HCT116 (cell line): ENCODE data around the gene PRKG1. TPM values are rescaled to one million over a fixed set of nuclear protein-coding genes. Genes with fewer than 3 reads are reported as not detected.

ENCODE experiments used
- ATAC-seq: fragments of 200-7000 bp; cut with Tn5 transposase; 2 replicates; pipeline ENCODE4 v1.9.1; 2020; ENCODE audit warnings: mild to moderate bottlenecking, moderate library complexity
- BruUV-seq: library from RNA; stranded (reverse); fragments of 400-500 nt; replicated peaks from 2 replicates; lab custom pipeline; 2021; lab: Mats Ljungman, UMichigan
- CTCF ChIA-PET: fragments of 300-600 bp; sonication (Branson Sonifier 250); formaldehyde crosslinking; loops from one replicate; lab custom pipeline; 2021; ENCODE audit warnings: antibody characterized with exemption; lab: Charles Lee
- POLR2A ChIA-PET: fragments of 300-600, 350-600 bp; sonication (Branson Sonifier 250); formaldehyde crosslinking; loops from one replicate; lab custom pipeline; 2021; ENCODE audit warnings: antibody characterized with exemption; lab: Charles Lee
- RAD21 ChIA-PET, 2 experiments: fragments of 300-600 bp; sonication (Branson Sonifier 250); formaldehyde crosslinking; loops; one replicate each; lab custom pipeline; 2023; ENCODE audit warnings: low total read pairs in 2 of 2; ENCODE audit not compliant: uncharacterized antibody in 2 of 2, unreplicated experiment in 2 of 2, low non-redundant PET in 1 of 2; lab: Charles Lee
- DNase-seq: peaks from one replicate; pipeline ENCODE4 v3.0.0-alpha.2; 2010; ENCODE audit warnings: low read depth, low spot score
- H2AFZ ChIP-seq: fragments of 200-600 bp; shearing (Covaris generic), sonication (generic); 2 replicates; pipeline ENCODE4 v1.6.1; 2017; ENCODE audit warnings: low read depth, mixed run types, mixed read lengths, antibody characterized with exemption, low read length; ENCODE audit not compliant: poor library complexity, severe bottlenecking
- H3K27ac ChIP-seq: 2 replicates; pipeline ENCODE4 v1.5.1; 2012; ENCODE audit warnings: low read depth, low read length
- H3K27me3 ChIP-seq: fragments of 200-600 bp; sonication (generic); 2 replicates; pipeline ENCODE4 v1.6.1; 2016; ENCODE audit warnings: mixed run types, low read length, mixed read lengths; ENCODE audit not compliant: insufficient read depth
- H3K36me3 ChIP-seq, 2 experiments: fragments of 200-500 bp in 1 of 2; fragments of 200-600 bp in 1 of 2; sonication (Bioruptor generic) in 1 of 2; sonication (generic) in 1 of 2; 2 replicates each; pipeline versions ENCODE4 v1.5.1 to v1.6.1; 2014 to 2016; ENCODE audit warnings: low read length in 2 of 2, inconsistent platforms in 1 of 2, mixed read lengths in 1 of 2, mixed run types in 1 of 2; ENCODE audit not compliant: insufficient read depth in 2 of 2, control insufficient read depth in 1 of 2
- H3K4me1 ChIP-seq, 2 experiments: fragments of 200-600 bp in 1 of 2; sonication (generic) in 1 of 2; 2 replicates each; pipeline versions ENCODE4 v1.5.1 to v1.6.1; 2012 to 2017; ENCODE audit warnings: low read length in 2 of 2, inconsistent platforms in 1 of 2, mild to moderate bottlenecking in 1 of 2, mixed read lengths in 1 of 2, mixed run types in 1 of 2, moderate library complexity in 1 of 2; ENCODE audit not compliant: insufficient read depth in 2 of 2, control insufficient read depth in 1 of 2
- H3K4me2 ChIP-seq: fragments of 200-600 bp; sonication (generic); 2 replicates; pipeline ENCODE4 v1.6.1; 2017; ENCODE audit warnings: mixed run types, low read length, mixed read lengths
- H3K4me3 ChIP-seq, 2 experiments: fragments of 200-600 bp in 1 of 2; sonication (generic) in 1 of 2; replicated peaks in 1 of 2; 2 replicates each; pipeline ENCODE4 v1.5.1; 2011 to 2016; ENCODE audit warnings: low read length in 2 of 2, control low read depth in 1 of 2, low read depth in 1 of 2, mild to moderate bottlenecking in 1 of 2, mixed read lengths in 1 of 2, mixed run types in 1 of 2
- H3K79me2 ChIP-seq: fragments of 200-600 bp; sonication (generic); 2 replicates; pipeline ENCODE4 v1.6.1; 2017; ENCODE audit warnings: mild to moderate bottlenecking, mixed run types, low read length, moderate library complexity, mixed read lengths; ENCODE audit not compliant: insufficient read depth
- H3K9ac ChIP-seq: fragments of 200-600 bp; sonication (generic); 2 replicates; pipeline ENCODE4 v1.6.1; 2016; ENCODE audit warnings: low read length, mixed read lengths
- H3K9me2 ChIP-seq: fragments of 200-600 bp; sonication (generic), shearing (Covaris generic); 2 replicates; pipeline ENCODE4 v1.6.1; 2017; ENCODE audit warnings: mixed run types, mild to moderate bottlenecking, moderate library complexity; ENCODE audit not compliant: insufficient read depth
- H3K9me3 ChIP-seq, 2 experiments: fragments of 200-500 bp in 1 of 2; fragments of 200-600 bp in 1 of 2; sonication (Bioruptor generic) in 1 of 2; sonication (generic) in 1 of 2; 2 replicates each; pipeline ENCODE4 v1.6.1; 2014 to 2017; ENCODE audit warnings: low read length in 2 of 2, mixed read lengths in 2 of 2, inconsistent platforms in 1 of 2, low read depth in 1 of 2, mild to moderate bottlenecking in 1 of 2, mixed run types in 1 of 2, moderate library complexity in 1 of 2; ENCODE audit not compliant: control insufficient read depth in 1 of 2, insufficient read depth in 1 of 2
- H4K20me1 ChIP-seq: fragments of 200-600 bp; sonication (generic), shearing (Covaris generic); 2 replicates; pipeline ENCODE4 v1.6.1; 2017; ENCODE audit warnings: mixed run types, mild to moderate bottlenecking, moderate library complexity; ENCODE audit not compliant: insufficient read depth
- ELF1 ChIP-seq: IDR thresholded peaks from 2 replicates; pipeline ENCODE4 v1.6.1; 2012; ENCODE audit warnings: low read depth, borderline replicate concordance
- EZH2phosphoT487 ChIP-seq: fragments of 200-600 bp; IDR thresholded peaks from 2 replicates; pipeline ENCODE4 v1.6.1; 2018; ENCODE audit warnings: antibody characterized with exemption, borderline replicate concordance
- JUND ChIP-seq: IDR thresholded peaks from 2 replicates; pipeline ENCODE4 v1.6.1; 2012
- SP1 ChIP-seq: IDR thresholded peaks from 2 replicates; pipeline ENCODE4 v1.6.1; 2012; ENCODE audit warnings: low read depth
- YY1 ChIP-seq: IDR thresholded peaks from 2 replicates; pipeline ENCODE4 v1.6.1; 2011; ENCODE audit warnings: low read length, low read depth, moderate library complexity, mild to moderate bottlenecking; ENCODE audit not compliant: insufficient replicate concordance; ENCODE audit errors: extremely low read depth
- intact Hi-C: fragments of 100-400 bp; cut with micrococcal nuclease; formaldehyde crosslinking; loops from 2 replicates; pipeline ENCODE4 v1.10.0; 2022
- total RNA-seq: library from RNA; stranded (reverse); gene quantifications from one replicate; pipeline ENCODE4 v1.2.1, GENCODE V29; 2021; ENCODE audit not compliant: unreplicated experiment
- TF ChIP-seq, protein P1 (sequence below), 3 experiments: fragments of 200-600 bp in 1 of 3; sonication (generic) in 1 of 3; IDR thresholded peaks in 2 of 3; conservative IDR thresholded peaks in 1 of 3; 2 replicates each; pipeline ENCODE4 v1.5.1; 2012 to 2017; ENCODE audit warnings: low read depth in 2 of 3, low read length in 2 of 3, antibody characterized with exemption in 1 of 3, borderline replicate concordance in 1 of 3, control low read depth in 1 of 3, mild to moderate bottlenecking in 1 of 3, mixed read lengths in 1 of 3, mixed run types in 1 of 3, moderate library complexity in 1 of 3; ENCODE audit not compliant: insufficient read depth in 1 of 3
- TF ChIP-seq, protein P2 (sequence below): IDR thresholded peaks from 2 replicates; pipeline ENCODE4 v1.6.1; 2011; ENCODE audit warnings: mild to moderate bottlenecking, low read length, moderate library complexity; ENCODE audit not compliant: insufficient replicate concordance; ENCODE audit errors: extremely low read depth

Gene PRKG1
- total RNA-seq, 1 experiment from 2014 or later = 1.4 TPM

DNA sequence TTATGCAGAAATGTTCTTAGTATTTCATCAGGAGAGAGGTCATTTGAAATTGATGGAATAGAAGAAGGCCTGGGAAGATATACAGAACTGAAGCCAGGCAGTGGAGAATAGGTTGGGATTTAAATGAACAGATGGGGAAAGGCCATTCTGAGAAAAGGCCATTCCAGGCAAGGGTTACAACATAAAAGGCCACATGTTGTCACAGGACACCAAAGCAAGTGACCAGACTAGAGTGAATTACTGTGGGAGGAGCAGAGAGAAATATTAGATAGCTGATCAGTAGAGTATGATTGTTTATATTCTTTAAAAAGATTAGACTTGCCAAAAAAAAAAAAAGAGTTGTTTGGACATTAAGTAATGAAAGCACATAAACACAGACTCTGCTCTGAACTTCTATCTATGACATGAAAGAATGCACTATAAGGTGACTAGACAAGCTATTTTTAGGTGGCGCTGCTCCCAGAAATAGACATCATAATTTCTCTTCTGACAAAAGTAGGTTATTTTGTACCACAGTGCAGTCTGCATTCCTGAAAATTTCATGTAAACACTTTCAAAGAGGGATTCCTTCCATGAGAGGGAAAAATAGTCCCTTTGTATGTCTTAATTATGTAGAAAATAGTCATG is 1184.6 kb downstream of the PRKG1 start:
- DNase-seq (no peak), ATAC-seq (no peak)
- H3K4me2 ChIP-seq = no peak overlapping the region
- peaks cover 0 to 17% of the 10 kb centered on the region in 2 experiments; a peak in 3 of 4 replicates for H3K4me1 ChIP-seq
- ChIA-PET CTCF (interaction anchor here (1.4 kb wide), 1 partner anchor 18 kb away, joined by 3 read pairs; no protein-coding TSS in a partner anchor), RAD21 (no interaction called here), POLR2A (no interaction called here)
- TF ChIP-seq ELF1 (no peak), SP1 (no peak), EZH2phosphoT487 (no peak), JUND (no peak), YY1 (no peak)
- TF ChIP-seq, protein P1, sequence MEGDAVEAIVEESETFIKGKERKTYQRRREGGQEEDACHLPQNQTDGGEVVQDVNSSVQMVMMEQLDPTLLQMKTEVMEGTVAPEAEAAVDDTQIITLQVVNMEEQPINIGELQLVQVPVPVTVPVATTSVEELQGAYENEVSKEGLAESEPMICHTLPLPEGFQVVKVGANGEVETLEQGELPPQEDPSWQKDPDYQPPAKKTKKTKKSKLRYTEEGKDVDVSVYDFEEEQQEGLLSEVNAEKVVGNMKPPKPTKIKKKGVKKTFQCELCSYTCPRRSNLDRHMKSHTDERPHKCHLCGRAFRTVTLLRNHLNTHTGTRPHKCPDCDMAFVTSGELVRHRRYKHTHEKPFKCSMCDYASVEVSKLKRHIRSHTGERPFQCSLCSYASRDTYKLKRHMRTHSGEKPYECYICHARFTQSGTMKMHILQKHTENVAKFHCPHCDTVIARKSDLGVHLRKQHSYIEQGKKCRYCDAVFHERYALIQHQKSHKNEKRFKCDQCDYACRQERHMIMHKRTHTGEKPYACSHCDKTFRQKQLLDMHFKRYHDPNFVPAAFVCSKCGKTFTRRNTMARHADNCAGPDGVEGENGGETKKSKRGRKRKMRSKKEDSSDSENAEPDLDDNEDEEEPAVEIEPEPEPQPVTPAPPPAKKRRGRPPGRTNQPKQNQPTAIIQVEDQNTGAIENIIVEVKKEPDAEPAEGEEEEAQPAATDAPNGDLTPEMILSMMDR (IDR thresholded peaks at IDR 0.05 in 2 of 3, conservative IDR thresholded peaks at IDR 0.05 in 1 of 3; ENCODE audit: borderline replicate concordance in 1 of 3, insufficient read depth in 1 of 3, low read depth in 2 of 3, low read length in 2 of 3) = no peak
- TF ChIP-seq, protein P2, sequence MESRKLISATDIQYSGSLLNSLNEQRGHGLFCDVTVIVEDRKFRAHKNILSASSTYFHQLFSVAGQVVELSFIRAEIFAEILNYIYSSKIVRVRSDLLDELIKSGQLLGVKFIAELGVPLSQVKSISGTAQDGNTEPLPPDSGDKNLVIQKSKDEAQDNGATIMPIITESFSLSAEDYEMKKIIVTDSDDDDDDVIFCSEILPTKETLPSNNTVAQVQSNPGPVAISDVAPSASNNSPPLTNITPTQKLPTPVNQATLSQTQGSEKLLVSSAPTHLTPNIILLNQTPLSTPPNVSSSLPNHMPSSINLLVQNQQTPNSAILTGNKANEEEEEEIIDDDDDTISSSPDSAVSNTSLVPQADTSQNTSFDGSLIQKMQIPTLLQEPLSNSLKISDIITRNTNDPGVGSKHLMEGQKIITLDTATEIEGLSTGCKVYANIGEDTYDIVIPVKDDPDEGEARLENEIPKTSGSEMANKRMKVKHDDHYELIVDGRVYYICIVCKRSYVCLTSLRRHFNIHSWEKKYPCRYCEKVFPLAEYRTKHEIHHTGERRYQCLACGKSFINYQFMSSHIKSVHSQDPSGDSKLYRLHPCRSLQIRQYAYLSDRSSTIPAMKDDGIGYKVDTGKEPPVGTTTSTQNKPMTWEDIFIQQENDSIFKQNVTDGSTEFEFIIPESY = no peak
- intact Hi-C loops = no loop called here
- H3K9me3 ChIP-seq = no peaks in the 10 kb centered on the region
- no peaks in the 10 kb centered on the region for H3K9me2 ChIP-seq
- H3K9ac ChIP-seq = no peak overlapping the region
- H2AFZ ChIP-seq = no peak overlapping the region
- no peaks in the 10 kb centered on the region for H3K36me3 ChIP-seq
- H3K4me3 ChIP-seq = no peak overlapping the region
- H4K20me1 ChIP-seq = no peaks in the 10 kb centered on the region
- H3K79me2 ChIP-seq = no peaks in the 10 kb centered on the region
- H3K27ac ChIP-seq = no peak overlapping the region
- no peaks in the 10 kb centered on the region for H3K27me3 ChIP-seq
- no TSS peak for BruUV-seq
